A549 treated with Hydrocortisone at 1 μM for 4 hours (cell line): Measurements from ENCODE around the gene HS3ST3B1. TPM values are rescaled to one million over a fixed set of nuclear protein-coding genes. Genes with fewer than 3 reads are reported as not detected.

ENCODE experiments used
- total RNA-seq: library from RNA; stranded (reverse); fragments of 200-300 nt; extraction: Qiagen RNA extraction; gene quantifications from 5 replicates; pipeline ENCODE4 v1.2.3, GENCODE V29; 2022

The HS3ST3B1 gene
- total RNA-seq = 0.93 to 1.2 TPM (median 1.2 TPM) in 5 replicates

GRCh38 chr17:14300575-14301278 is at the start of gene HS3ST3B1:
TSS of gene HS3ST3B1 (plus strand) at chr17:14301081. CDS start at chr17:14301519, 438 bp downstream.

Other genes starting within 250 kb of the HS3ST3B1 start
- 18.4 to 23.9 TPM (median 18.6 TPM) in 5 replicates for gene COX10, start 231.6 kb upstream of the HS3ST3B1 start, total RNA-seq
- gene CDRT15, start 64.2 kb upstream of the HS3ST3B1 start, total RNA-seq = not detected in 5 replicates